ES-I3 (cell line): ENCODE results near the gene FAM174C.

Experiments
- H3K36me3 ChIP-seq: 2 replicates; pipeline ENCODE4 v1.6.1; 2013; ENCODE audit warnings: mild to moderate bottlenecking, low read length, control low read depth, moderate library complexity; ENCODE audit not compliant: insufficient read depth
- H3K4me1 ChIP-seq: 2 replicates; pipeline ENCODE4 v1.6.1; 2013; ENCODE audit warnings: mild to moderate bottlenecking, control low read depth, low read length; ENCODE audit not compliant: insufficient read depth
- H3K9ac ChIP-seq: 2 replicates; pipeline ENCODE4 v1.6.1; 2013; ENCODE audit warnings: low read depth, mild to moderate bottlenecking, low read length, moderate library complexity
- H3K9me3 ChIP-seq: 2 replicates; pipeline ENCODE4 v1.6.1; 2013; ENCODE audit warnings: mild to moderate bottlenecking, low read length, moderate library complexity; ENCODE audit not compliant: control insufficient read depth, insufficient read depth

FAM174C gene

DNA sequence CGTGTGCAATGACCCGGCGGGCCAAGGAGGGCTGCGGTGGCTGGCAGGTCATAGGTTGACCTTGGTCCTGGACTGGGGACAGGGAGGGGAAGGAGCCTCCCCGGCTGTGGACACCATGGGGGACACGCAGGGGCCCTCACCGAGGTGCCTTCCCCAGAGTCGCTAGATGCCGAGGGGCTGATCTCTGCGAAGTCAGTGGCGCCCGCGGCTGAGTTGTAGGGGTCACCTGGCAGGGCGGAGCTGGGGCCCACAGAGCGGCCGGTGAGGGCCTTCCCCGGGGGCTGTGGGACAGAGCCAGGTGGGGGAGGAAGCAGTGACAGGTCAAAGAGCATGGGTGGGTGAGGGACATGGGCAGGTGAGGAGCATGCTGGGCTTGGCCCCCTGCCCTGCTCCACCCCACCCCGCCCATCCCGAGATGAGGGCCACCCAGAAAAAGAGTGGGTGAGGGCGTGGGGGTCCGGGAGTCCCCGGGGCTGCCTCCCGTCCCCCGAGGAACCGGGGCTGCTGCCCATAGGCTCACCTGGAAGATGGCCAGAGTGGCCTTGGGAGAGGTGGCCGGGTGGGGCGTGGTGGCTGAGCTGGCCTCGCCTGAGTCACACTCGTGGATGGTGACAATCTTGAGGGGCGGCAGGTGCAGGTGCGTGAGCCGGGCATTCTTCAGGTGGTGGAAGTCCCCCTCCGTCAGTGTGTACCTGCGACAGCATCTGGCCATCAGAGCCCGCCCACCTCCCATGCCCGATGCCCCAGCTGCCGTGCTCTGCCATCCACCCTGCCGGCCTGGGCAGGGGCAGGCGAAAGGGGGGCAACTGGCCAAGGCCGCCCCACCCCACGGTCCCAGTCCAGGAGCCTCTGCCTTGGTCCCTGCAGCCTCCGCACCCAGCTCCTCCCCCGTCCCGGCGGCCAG, 41.0 kb upstream of the FAM174C start:
- H3K36me3 ChIP-seq: no peaks in the 10 kb centered on the region

DNA sequence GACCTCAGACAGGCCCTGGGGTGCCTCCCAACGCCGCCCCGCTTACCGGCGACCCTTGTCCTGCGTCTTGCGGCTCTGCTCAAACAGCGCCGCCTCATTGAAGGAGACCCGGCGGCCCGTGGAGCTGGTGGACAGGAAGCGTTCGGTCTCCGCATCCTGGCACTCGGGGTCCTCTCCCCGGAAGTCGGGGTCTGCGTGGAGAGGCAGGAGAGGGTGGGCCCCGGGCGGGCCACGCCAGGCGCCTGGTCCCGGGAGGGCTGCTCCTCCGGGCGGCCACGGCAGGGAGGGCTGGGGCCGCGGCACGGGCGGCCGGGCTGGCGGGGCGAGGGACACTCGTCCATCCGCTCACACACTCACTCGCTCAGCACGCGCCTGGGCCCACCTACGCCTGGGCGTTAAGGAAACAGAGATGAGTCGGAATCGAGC, 40.4 kb upstream of the FAM174C start:
- no peak overlapping the region for H3K9ac ChIP-seq
- no peaks in the 10 kb centered on the region for H3K36me3 ChIP-seq
- no peaks in the 10 kb centered on the region; the same call in 1 of the 2 replicates for H3K4me1 ChIP-seq
- no peaks in the 10 kb centered on the region for H3K9me3 ChIP-seq

More for the DNA sequence above, 41.0 kb upstream of the FAM174C start:
- H3K9me3 ChIP-seq: no peaks in the 10 kb centered on the region
- H3K4me1 ChIP-seq: no peaks in the 10 kb centered on the region; the same call in 1 of the 2 replicates
- H3K9ac ChIP-seq: no peak overlapping the region

DNA sequence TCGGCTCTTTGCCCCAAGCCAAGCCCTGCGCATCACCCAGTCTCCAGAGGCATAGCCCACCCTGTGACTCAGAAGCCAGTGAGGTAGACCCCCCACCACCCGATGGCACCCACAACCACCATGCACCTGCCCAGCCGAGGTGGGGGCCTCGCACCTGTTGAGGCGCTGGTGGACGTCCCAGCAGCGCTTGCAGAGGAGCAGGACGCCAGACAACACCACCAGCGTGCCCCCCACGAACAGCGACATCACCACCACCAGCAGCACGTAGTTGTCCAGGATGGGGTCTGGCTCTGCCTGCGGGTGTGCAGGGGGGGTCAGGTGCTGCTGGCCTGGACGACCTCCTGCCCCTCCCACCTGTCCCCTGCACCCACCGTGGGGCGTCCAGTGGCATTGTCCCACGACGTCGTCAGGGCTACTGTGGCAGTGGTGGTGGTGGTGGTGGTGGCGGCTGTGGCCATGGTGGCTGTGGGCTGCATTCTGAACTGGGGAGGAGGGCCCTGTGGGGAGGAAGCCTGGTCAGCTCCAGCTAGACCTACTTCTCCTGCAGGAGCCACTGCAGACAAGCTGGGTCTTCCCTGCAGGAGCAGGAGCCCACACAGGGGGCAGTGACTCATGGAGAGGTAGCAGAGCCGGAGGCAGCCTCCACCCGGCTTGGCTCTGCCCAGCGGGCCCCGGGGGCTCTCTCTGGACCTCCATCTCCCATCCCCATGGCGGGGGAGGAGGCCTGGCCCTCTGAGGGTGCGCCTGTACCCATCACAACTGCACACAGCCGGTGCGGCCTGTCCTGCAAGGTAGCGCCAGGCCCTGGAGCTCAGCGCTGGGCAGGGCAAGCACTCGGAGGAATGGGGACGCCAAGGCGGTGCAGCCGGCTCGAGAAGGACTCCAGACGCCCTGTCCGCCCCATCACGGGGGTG, 39.4 kb upstream of the FAM174C start:
- H3K9me3 ChIP-seq: no peaks in the 10 kb centered on the region
- peak overlapping the region; percentile 31; the same call in 1 of the 2 replicates for H3K9ac ChIP-seq
- no peaks in the 10 kb centered on the region for H3K36me3 ChIP-seq
- no peaks in the 10 kb centered on the region; the same call in 1 of the 2 replicates for H3K4me1 ChIP-seq

DNA sequence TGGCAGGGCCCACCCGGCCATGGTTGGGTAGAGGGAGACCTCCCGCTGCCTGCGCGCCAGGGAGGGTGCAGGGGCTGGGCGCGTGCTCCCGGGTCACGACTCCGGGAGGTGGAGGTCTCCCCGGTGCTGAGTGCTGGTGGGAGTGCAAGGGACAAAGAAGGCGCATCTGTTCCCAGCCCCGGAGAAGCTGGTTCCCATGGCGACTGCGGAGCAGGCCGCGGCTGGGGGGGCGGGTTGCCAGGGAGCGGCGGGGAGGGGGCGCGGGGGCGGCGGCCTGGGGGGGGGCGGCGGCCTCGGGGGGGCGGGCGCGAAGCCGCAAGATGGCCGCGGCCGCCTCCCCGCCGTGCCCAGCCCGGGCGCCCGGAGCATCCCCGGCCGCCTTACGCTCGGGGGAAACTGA, 38.8 kb upstream of the FAM174C start:
- Histone ChIP-seq H3K4me1 (no peaks in the 10 kb centered on the region; the same call in 1 of the 2 replicates), H3K9ac (peak overlapping the region; percentile 88; the same call in 1 of the 2 replicates), H3K36me3 (no peaks in the 10 kb centered on the region), H3K9me3 (no peaks in the 10 kb centered on the region)

DNA sequence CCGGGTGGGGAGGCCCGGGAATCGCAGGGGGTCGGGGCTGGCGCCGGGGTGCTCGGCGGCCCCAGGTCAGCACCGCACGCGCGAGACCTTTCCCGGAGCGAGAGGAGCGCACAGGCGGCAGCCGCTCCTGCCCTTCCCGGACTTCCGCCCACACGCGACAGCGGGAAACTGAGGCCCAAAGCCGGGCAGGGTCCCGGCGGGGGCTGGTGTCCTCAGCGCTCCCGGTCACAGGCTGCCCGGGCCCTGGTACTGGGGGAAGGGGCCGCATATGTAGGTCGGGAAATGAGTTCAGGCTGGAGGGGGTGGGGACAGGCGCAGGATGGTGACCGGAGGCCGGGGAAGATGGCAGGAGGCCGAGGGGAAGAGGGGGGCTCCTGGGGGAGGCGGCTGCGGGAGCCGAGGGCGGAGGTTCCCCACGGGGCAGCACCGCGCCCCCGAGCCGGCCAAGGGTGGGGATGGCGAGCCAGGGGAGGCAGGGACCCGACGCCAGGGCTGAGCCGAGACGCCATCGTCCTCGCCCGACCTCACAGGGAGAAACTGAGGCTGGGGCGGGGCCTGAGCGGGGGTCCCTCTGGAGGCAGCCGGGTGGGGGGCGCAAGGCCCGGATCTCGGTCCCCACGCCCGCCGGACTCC, 38.2 kb upstream of the FAM174C start:
- Histone ChIP-seq H3K9me3 (no peaks in the 10 kb centered on the region), H3K36me3 (no peaks in the 10 kb centered on the region), H3K4me1 (no peaks in the 10 kb centered on the region; the same call in 1 of the 2 replicates), H3K9ac (peak overlapping the region; percentile 88)

DNA sequence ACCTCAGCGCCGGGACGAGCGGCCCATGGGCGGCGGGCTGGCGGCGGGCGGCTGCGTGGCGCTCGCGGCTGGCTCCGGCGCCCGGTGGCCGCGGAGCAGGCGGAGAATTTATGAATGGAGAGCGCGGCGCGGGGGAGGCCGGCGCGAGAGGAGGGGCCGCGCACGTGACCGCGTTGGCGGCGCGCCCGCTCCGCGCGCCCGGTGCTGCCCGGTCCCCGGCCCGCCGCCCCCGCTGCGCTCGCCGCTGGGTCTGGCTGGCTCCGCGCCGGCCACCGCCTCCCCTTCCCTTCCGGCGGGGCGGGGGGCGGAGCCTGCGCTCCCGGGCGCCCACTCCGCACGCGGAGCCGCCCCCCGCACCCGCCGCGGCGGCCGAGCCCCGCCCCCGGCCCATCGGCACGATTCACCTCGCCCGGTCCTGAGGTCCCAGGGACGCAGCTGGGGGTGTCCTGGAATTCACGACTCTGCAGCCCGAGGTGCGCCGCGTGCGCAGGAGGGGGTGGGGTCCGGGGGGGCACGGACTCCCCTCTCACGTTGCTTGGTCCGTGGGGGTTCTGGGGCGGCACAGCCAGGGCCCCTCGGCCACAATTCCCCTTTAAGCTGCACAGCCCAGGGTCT, 37.5 kb upstream of the FAM174C start, which contains the start of gene CBARP:
Gene CBARP (minus strand): TSS at position 252 of the 615 bp plus-strand sequence. CDS start 1,905 bp downstream, outside the sequence.
- peak within 1 kb of the TSS; percentile 88 for H3K9ac ChIP-seq
- no peaks in the 10 kb centered on the region for H3K36me3 ChIP-seq
- no peaks in the 10 kb centered on the region; the same call in 1 of the 2 replicates for H3K4me1 ChIP-seq
- H3K9me3 ChIP-seq: no peaks in the 10 kb centered on the region

DNA sequence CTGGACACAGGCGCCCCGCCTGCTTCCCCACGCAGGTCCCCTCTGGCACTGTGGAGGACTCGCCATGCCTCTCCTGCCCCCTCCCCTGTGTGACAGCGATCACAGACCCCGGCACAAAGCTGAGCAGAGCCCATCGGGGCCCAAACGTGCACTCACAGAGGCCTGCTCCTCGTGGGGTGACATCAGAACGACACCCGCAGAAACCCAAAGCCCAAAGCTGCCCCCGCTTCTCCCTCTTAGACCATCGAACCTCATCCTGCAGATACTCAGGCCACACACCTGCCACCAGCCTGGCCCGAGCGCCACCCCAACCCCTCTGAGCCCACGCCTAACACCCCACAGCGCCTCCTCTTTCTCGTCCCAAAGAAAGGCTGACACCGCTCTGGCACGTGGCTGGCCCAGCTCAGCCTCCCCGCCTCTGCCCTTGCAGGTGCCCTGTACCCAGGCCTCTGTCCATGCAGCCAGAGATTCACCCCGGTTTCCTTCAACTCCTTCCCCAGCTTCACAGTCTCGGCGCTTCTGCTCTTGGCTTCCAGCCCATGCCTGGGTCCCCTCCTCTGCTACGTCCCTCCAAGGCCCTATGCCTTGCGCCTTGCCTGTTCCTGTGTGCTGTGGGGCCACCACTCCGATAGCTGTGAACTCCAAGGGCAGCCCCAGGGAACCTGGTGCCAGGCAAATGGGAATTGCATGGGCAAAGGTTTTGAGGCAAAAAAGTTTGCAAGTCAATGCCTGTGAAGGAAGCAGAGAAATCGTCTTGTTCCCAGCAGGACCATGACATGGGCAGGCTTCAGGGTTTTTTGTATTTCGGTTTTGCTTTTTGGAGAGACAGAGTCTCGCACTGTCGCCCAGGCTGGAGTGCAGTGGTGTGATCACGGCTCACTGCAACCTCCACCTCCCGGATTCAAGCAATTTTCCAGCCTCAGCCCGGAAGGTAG, 36.7 kb upstream of the FAM174C start:
- Histone ChIP-seq H3K4me1 (no peaks in the 10 kb centered on the region; the same call in 1 of the 2 replicates), H3K9me3 (no peaks in the 10 kb centered on the region), H3K36me3 (no peaks in the 10 kb centered on the region), H3K9ac (peak overlapping the region; percentile 51; the same call in 1 of the 2 replicates)

DNA sequence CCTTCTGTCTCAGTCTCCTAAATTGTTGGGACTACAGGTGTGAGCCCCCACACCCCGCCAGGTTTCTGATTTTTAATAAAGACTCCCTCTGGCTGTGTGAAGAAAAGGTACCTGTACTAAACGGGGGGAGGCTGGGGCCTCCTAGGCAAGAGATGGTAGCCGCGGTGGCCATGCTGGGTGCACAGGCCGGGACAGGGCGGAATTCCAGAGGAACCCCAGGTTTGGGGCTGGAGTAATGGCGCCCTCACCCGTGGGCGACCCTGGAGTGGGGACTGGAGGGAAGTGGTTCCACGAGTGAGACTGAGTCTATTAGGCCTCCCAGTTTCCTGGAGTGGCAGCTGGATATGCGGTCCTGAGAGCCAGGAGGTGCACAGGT, 35.9 kb upstream of the FAM174C start:
- no peaks in the 10 kb centered on the region; the same call in 1 of the 2 replicates for H3K4me1 ChIP-seq
- peak overlapping the region; percentile 74 for H3K9ac ChIP-seq
- no peaks in the 10 kb centered on the region for H3K9me3 ChIP-seq
- H3K36me3 ChIP-seq: no peaks in the 10 kb centered on the region

DNA sequence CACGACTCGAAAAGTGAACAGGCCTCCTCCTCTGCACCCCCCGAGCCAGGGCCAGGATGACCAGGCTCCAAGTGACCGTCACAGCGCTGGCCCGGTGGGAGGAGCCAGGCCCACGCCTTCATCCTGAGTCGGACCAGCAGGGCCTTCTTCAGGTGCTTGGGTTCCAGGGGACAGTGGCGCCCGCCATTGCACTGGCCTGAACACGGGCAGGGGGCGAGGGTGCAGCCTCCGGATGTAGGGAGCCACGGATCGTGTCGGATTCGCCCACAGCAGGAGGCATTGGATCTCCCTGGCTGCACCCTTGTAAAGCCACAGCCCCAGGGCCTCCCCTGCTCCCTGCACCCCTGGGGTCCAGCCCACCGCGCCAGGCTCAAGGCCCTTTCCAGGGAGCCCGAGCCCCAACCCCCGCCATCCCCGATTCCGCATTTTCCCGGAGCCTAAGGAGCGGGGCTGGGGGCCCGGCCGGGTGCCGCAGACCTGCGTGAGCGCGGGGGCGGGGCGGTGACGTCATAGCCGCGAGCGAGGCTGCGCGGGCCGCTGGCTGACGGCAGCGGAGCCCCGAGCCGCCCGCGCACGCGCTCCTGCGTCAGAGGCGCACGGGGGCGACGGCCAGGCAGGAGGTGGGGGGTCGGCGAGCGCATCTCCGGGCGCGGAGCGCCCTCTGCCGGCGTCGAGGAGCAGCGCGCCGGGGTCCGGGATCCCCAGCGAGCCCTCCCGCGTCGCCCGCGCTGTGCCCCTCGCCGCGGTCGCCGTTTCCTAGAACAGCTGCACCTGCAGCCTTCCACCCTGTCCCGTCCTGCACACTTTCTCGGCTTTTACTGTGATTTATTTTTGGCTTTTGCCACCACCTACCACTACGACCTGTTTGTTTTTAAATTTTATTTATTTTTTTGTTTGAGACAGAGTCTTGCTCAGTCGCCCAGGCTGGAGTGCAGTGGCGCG, 35.3 kb upstream of the FAM174C start:
- peak overlapping the region; percentile 74 for H3K9ac ChIP-seq

DNA sequence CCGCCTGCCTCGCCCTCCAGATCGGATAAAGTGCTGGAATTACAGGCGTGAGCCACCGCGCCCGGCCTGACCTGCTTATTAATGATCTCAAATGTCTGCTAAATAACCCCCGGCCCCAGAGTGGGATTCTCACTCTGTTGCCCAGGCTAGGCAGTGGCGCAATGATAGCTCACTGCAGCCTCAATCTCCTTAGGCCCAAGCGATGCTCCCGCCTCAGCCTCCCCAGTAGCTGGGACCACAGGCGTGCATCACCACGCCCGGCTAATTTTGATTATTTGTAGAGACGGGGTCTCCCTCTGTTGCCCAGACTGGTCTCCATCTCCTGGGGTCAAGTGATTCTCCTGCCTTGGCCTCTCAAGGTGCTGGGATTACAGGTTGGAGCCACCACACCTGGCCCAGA, 34.4 kb upstream of the FAM174C start:
- no peaks in the 10 kb centered on the region for H3K36me3 ChIP-seq
- no peaks in the 10 kb centered on the region for H3K9me3 ChIP-seq
- H3K9ac ChIP-seq: peak overlapping the region; percentile 2; the same call in 1 of the 2 replicates
- H3K4me1 ChIP-seq: peaks cover 4% of the 10 kb centered on the region; the same call in 1 of the 2 replicates

More for the DNA sequence above, 35.3 kb upstream of the FAM174C start:
- Histone ChIP-seq H3K9me3 (no peaks in the 10 kb centered on the region), H3K4me1 (peaks cover 4% of the 10 kb centered on the region; the same call in 1 of the 2 replicates), H3K36me3 (no peaks in the 10 kb centered on the region)

DNA sequence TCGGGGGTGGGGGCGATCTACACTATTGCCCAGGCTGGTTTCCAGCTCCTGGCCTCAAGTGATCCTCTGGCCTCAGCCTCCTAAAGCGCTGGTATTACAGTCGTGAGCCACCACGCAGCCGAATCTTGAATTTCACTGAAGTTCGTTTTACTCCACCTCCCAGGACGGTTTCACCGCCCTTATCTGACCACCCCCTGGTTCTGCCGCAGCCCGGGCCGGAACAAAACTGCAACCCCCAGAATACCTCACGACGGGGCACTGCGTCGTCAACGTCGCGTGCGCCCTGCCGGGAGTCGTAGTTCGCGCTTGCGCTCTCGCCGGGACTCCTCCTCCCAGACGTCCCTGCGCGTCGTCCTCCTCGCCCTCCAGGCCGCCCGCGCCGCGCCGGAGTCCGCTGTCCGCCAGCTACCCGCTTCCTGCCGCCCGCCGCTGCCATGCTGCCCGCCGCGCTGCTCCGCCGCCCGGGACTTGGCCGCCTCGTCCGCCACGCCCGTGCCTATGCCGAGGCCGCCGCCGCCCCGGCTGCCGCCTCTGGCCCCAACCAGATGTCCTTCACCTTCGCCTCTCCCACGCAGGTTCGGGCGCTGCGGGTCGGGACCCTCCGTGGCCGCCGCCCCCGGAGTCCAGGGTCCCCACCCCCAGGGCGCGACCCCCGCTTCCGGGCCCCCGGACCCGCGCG, 33.8 kb upstream of the FAM174C start, which contains the start of gene ATP5F1D:
Gene ATP5F1D (plus strand): TSS at position 335 of the 679 bp plus-strand sequence. CDS start 100 bp downstream, at position 435.
- Histone ChIP-seq H3K9me3 (no peaks in the 10 kb centered on the region), H3K9ac (peak within 1 kb of the TSS; percentile 66), H3K36me3 (no peaks in the 10 kb centered on the region), H3K4me1 (peaks cover 6% of the 10 kb centered on the region; the same call in 1 of the 2 replicates)
